SK-N-SH (cell line): ENCODE data around the gene BCAS3.

Experiments
- CTCF ChIP-seq: fragments of 200-600 bp; sonication (generic); IDR thresholded peaks from 2 replicates; pipeline ENCODE4 v1.6.1; 2017; ENCODE audit warnings: antibody characterized with exemption, mild to moderate bottlenecking, moderate library complexity
- FOXM1 ChIP-seq: IDR thresholded peaks from 2 replicates; pipeline ENCODE4 v1.4.0; 2012; ENCODE audit warnings: low read depth, mild to moderate bottlenecking
- TF ChIP-seq, protein P1 (sequence below): IDR thresholded peaks from 2 replicates; pipeline ENCODE4 v1.6.1; 2012; ENCODE audit warnings: mild to moderate bottlenecking, low read depth, low read length, moderate library complexity

- TF ChIP-seq, protein P1, sequence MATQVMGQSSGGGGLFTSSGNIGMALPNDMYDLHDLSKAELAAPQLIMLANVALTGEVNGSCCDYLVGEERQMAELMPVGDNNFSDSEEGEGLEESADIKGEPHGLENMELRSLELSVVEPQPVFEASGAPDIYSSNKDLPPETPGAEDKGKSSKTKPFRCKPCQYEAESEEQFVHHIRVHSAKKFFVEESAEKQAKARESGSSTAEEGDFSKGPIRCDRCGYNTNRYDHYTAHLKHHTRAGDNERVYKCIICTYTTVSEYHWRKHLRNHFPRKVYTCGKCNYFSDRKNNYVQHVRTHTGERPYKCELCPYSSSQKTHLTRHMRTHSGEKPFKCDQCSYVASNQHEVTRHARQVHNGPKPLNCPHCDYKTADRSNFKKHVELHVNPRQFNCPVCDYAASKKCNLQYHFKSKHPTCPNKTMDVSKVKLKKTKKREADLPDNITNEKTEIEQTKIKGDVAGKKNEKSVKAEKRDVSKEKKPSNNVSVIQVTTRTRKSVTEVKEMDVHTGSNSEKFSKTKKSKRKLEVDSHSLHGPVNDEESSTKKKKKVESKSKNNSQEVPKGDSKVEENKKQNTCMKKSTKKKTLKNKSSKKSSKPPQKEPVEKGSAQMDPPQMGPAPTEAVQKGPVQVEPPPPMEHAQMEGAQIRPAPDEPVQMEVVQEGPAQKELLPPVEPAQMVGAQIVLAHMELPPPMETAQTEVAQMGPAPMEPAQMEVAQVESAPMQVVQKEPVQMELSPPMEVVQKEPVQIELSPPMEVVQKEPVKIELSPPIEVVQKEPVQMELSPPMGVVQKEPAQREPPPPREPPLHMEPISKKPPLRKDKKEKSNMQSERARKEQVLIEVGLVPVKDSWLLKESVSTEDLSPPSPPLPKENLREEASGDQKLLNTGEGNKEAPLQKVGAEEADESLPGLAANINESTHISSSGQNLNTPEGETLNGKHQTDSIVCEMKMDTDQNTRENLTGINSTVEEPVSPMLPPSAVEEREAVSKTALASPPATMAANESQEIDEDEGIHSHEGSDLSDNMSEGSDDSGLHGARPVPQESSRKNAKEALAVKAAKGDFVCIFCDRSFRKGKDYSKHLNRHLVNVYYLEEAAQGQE: no peak
- TF ChIP-seq FOXM1 (no peak), CTCF (no peak)
Observed at GRCh38 chr17:61276806-61277205, 599.2 kb downstream of the BCAS3 start.
